Umbilical cord (tissue), 2 donors: ENCODE results near the gene HAO1. TPM values are rescaled to one million over a fixed set of nuclear protein-coding genes. Genes with fewer than 3 reads are reported as not detected.
"Not testable (repeated sequence)": the region's sequence is repeated elsewhere in the genome, so short reads cannot be mapped to it uniquely, and the experiment has no call there.

Source experiments
- DNase-seq: peaks from one replicate; pipeline ENCODE4 v3.0.0-alpha.2; 2015; ENCODE audit warnings: low spot score
- total RNA-seq: library from RNA; depleted of rRNA; stranded (reverse); fragments of >200 nt; gene quantifications from one replicate; pipeline ENCODE4 v1.2.3, GENCODE V29; 2014; ENCODE audit warnings: low replicate concordance; ENCODE audit not compliant: insufficient read depth

Gene HAO1
- total RNA-seq: not detected

DNA sequence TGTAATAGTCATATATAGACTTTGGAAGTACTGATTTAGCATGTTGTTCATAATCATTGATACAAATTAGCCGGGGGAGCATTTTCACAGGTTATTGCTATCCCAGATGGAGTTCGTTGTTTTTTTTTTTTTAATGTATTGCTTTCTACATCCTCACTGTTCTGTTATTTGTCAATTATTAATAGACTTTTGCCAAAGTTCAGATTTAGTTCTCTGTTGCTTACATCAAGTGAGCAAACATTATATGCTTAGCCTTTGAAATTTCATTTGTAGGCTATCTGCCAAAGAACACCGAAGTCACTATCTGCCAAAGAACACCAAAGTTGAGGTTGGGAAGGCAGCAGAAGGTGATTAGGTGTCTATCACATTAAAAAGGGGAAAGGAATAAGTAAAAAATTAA, at the start of gene HAO1:
Gene HAO1 (minus strand): TSS at position 118 of the 400 bp plus-strand sequence. CDS start 36 bp downstream, at position 82.
- no peak for DNase-seq

DNA sequence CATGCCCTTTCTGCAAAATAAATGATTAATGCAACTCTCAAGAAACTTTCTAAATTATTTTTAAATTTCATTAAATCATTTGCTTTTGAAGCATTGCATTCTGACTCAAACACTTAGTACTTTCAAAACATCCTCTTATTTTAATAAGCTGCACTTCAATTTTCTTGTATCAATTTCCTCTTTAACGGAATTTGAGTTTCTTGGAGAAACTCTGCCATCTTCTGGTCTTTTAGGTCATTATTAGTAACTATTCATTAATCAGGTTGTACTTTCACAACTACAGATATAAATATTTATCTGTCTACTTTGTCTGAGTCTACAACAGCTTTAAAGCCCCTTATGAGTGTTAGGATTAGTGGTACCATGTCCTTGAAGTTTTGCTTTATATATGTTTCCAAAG, 49.1 kb upstream of the HAO1 start:
- no peak for DNase-seq

DNA sequence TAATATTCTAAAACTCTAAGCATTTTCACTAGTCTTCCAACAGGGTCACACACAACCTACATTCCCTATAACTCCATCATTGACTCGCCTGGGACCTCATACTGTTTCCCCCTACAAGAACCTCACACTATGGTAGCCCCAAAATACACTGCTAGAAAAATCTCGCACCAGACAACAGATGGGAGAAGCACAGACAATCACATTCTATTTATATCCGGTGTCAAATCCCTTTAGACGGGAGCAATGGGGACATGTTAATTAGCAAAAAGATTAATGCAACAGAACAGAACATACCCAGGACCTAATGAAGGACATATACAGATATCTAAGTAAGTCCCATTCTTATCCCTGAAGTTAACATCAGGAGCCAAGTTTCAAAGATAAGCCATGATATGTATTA, 45.7 kb upstream of the HAO1 start:
- no peak for DNase-seq

DNA sequence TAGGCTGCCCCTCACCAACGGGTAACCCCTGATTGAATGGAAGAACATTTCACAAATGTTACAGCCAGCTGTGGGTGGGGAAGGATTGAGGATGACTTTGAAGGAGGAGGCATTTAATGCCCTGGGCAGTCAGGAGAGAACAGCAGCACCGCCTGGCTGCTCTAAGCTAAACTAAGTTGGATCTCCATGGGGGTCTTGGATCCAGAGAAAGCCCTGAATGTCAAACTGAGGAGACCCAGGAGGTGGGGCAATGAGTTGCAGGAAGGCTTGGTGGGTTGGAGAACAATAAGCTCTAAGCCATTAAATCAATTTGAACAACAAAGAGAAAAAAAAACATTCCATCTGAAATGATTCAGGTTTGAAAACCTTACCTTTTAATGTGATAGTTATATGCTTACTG, 43.9 kb upstream of the HAO1 start:
- no peak for DNase-seq

DNA sequence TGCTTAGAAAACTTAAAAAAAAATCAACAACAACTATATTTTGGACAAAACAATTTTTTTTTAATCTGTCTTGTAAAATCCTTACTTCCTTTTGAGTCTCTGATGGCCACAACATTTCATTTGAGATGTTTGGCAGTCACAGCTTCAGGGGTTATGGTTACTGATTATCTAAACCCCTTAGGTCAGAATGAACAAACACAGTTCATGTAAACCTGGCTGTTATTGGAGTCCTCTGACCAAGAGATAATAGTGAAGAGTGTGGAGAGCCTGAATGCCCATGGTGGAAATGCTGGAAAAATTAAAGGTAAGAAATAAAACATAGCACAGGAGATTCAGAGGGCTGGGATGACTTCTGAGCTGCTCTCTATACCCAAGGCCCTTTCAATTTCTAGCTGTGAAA, 41.1 kb upstream of the HAO1 start:
- DNase-seq: no peak

DNA sequence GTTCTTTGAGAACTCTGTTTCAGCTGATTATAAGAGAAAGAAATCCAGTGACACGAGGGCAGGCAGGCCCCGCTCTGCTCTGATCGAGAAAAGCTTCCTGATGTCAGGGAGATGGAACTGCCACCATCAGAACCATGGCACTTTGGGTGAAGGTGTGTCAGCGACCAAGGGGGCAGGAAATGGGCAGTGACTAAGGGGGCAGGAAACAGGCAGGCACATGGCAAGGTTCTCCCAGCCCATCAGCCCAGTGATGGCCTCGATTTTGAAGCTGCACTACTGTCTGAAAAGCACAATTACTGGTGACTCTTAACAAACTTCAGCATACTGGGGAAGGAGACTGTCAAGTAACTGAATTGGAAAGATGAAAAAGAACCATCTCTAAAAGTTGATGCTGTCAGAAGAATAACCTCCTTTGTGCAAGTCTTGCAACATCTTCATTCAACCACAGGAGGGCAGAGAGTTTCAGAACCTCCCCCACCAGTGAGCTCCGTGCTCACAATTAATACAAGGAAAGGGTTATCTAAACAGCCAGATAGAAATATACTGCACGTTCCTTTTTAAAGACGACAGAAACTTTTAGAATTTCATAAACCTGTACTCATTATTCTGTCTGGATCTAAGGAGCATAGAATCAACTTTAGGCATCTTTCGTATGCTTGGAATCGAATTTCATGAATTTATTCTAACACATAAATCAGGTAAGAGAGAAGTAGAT, 40.2 kb upstream of the HAO1 start:
- no peak for DNase-seq

DNA sequence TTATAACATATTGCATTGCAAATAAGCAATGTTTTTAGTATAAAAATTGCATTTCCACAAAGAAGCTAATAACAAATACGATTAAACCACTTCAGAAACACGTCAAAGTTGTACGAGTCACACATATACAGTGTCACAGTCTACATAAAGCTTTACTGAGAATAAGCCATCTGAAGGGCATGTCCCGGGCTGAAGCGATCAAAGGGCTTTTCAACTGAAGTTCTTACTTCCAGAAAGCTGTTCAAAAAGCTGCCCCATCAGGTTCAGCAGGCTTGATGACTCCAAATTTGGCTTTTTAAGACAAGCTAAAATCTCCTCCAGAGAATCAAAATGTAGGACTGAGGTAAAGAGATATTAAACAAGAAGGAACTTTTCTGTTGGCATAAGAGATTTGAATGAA, 37.5 kb upstream of the HAO1 start:
- no peak for DNase-seq

DNA sequence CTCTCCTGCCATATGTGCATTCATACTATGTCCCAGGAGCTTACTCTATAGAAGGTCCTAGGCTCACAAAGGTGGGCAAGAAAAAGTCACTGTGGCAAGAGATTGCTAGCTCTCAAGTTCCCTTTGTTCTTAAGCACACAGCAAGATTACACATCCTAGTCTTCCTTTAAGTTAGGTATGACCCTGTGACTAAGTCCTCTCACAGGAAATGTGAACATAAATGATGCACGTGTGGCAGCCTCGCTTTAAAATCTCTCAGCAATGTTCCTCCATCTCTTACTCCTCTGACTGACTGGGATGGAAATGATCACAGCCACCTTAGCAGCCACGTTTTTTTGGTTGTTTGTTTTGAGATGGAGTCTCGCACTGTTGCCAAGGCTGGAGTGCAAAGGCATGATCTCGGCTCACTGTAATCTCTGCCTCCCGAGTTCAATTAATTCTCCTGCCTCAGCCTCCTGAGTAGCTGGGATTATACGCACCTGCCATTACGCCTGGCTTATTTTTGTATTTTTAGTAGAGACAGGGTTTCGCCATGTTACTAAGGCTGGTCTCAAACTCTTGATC, 35.7 kb upstream of the HAO1 start:
- no peak for DNase-seq

DNA sequence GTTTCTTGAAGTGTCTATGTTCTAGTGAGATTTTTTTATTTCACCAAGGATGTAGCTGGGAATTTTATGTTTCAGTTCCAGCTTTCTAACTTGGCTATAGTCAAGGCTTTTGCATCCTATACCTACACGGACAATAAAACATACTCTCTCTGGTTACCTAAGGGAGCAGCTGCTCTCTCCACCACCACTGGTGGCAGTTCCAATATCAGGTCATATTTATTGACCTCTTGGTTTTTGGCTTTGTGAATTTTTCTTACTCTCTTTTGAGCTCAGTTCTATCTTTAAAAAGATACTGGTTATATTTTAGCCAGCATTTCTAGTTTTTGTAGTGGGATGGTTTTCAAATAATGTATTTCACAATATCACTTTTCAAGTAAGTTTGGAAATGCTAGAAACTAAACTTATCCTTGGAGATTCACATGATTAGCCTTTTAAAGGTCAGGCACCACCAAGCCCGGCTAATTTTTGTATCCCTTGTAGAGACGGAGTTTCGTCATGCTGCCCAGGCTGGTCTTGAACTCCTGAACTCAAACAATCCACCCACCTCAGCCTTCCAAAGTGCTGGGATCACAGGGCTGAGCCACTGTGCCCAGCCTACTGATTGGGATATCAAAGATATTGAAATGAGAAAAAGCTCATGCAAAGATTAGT, 34.7 kb upstream of the HAO1 start:
- no peak for DNase-seq

DNA sequence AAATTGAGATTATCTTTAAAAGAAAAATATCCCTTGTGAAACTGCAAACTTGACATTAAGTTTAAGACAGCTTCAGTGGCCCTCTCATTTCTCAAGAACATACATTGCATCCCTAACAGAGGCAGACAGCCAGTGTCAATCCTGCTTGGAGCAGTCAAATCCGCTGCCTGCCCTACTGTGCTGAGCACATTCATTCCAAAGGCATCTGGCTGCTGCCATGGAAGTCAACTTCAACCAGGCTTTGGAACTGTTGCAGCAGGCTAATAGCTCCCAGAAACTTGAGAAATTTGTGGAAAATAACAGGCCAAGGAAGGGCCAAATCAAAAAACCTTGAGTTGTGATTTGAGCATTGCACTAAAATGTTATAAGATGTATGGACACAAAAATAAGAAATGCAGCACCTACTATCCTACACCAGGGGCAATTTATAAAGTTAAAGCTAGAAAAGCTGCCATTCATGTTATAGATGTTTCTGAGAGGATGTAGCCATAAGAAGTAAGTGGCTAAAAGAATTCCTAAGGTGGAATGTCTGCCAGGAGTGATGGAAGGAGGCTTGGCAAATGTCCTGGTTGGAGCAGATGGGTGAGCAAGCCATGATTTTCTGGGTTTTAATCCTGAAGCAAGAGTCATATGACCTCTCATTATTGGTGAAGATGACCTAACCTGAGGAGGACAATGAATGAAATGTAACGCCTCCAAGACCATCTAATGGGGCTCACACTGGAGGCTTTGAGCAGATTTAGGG, 31.4 kb upstream of the HAO1 start:
- DNase-seq: no peak

DNA sequence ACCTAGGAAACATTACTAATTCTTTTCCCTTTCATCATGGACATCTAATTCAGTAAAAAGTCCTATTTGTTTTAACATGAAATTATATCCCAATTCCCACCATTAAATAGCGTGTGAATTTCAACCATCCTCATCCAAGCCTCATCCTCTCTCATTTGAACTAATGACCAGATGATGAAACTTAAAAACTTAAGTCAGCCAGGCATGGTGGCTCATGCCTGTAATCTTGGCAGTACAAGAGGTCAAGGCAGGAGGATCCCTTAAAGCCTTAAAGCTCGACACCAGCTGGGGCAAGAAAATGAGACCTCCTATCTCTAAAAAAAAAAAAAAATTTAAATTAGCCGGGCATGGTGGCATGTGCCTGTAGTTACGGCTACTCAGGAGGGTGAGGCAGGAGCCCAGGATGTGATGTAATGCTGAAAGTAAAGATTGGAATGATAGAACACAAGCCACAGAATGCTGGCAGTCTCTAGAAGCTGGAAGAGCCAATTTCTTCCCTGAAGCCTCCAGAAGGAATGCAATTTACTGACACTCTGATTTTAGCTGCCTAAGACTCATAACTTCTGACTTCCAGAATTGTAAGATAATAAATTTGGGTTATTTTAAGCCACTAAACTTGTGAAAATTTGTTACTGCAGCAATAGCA, 27.1 kb upstream of the HAO1 start:
- no peak for DNase-seq

DNA sequence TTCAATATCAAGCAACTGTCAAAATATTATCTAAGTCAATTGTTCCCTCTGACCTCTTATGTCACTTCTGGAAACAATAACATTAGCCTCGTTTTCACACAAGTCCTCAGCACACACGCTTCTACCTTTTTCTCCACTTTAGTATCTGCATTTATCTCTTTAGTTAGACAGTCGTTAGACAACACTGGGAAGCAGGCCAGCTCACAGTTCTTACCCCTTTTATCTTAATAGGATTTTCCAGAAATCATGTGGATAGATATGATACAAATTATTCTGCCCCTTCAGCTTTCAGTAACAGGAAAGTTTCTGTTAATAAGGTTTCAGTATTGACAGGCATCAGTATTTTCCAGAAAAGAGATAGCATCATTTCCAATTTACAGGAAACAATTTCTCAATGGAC, 25.9 kb upstream of the HAO1 start:
- no peak for DNase-seq

DNA sequence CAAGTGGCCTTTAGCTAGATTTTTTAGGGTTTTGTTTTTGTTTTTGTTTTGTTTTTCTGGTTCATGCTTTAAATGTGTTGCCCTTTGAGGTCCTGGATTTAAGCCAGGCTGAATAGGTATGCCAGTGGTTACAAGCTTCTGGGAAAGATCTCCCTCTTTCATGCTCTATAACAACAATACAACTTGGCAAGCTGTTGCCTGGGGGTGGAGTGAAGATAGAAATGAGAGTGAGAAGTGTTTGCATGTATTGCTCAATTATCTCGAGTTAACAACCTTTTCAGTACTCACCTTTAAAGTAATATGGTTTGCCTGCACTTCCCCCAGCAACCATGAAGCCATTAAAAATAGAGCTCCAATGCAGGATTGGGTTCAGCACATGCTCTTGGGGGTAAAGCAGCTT, 19.2 kb upstream of the HAO1 start:
- no peak for DNase-seq

DNA sequence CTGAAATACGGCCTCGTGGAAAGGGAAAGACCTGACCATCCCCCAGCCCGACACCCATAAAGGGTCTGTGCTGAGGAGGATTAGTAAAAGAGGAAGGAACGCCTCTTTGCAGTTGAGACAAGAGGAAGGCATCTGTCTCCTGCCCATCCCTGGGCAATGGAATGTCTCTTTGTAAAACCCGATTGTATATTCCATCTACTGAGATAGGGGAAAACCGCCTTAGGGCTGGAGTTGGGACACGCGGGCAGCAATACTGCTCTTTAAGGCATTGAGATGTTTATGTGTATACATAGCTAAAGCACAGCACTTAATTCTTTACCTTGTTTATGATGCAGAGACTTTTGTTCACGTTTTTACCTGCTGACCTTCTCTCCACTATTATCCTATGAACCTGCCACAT, 16.3 kb upstream of the HAO1 start:
- not testable (repeated sequence) for DNase-seq

DNA sequence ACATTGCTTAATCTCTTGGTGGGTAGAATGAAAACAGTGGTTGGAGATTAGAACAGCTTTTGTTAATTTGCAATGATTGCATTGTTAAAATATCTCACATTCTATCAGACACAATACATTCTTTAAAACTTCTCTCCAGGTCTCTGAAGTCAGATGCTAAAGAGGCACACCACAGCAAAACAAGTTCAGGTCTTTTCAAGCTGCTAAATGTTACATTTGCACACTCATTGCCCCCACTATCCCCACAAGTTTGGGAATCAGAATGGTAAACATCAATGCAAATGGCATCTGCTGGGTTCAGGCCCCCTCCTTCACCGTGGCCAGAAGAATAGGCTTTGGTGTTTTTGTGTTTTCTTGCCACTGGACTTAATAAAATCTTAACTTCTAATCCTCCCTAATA, 10.1 kb upstream of the HAO1 start:
- DNase-seq: no peak

DNA sequence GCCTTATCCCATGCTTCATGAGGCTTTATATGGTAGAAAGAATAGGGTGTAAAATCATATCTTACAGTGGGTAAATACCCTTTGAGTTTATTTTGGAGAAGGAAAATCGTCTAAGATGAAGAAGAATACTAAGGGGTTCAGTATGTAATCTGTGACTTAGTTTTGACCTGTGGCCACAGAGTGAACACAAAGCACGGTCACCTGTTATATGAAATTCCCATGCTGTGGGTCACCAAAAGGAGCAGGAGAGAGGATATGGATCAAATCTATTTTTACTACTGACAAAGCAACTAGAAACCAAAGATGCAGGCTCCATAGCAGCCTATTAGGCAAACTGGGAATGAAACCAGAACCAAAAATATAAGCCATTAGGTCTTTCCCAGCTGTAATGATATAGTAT, 3.6 kb upstream of the HAO1 start:
- no peak for DNase-seq

DNA sequence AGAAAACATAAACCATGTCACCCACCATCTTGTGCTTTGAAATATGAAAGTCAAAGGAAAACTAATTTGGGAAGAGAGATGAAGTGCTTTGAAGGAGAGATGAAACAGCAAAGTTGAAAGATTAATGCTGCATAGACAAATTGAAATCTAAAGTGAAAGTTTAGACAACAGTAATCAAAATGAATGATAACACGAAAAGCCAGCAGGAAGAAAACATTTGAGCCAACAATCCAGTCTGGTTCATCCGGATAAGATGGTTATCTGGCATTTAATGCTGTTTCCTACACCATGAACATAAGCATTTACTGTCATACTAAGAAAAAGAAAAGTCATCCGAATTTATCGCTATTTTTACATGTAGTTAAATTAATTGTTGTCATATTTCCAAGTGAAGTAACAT, 595 bp downstream of the HAO1 start:
- no peak for DNase-seq

DNA sequence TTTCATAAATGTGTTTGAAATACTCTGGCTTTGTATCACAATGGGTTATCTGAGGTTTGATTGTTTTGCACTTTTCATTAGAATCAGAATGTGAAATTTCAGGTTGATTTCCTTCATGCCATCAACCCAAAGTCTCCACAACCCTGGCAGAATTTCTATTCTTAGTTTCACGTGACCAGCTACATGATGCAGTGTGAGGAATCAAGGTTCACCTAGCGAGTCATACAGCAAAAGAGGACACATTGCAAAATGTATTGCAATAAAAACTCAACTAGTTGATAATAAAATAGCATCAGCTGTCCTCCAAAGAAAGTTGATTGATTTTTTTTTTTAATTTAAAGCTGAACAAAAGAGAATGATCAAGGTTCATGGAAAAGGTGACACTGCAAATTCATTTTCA, 2.2 kb downstream of the HAO1 start:
- no peak for DNase-seq

DNA sequence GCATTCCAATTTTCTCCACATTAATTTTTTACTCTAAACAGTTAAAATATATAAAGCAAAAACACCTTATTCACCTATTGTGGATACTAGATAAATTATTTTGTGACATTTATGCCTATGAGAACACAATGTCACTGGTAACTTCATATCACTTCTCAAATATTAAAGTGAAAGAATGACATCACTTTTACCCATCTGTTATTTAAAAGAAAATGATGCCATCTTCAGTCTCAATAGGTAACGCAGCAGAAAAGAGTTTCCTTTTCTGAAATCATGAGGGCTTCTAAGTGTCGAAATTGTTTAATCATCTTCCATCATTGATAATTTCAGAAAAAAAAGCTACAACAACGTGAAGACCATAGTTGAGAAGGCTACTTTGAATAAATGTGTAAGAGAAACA, 2.9 kb downstream of the HAO1 start:
- DNase-seq: no peak

DNA sequence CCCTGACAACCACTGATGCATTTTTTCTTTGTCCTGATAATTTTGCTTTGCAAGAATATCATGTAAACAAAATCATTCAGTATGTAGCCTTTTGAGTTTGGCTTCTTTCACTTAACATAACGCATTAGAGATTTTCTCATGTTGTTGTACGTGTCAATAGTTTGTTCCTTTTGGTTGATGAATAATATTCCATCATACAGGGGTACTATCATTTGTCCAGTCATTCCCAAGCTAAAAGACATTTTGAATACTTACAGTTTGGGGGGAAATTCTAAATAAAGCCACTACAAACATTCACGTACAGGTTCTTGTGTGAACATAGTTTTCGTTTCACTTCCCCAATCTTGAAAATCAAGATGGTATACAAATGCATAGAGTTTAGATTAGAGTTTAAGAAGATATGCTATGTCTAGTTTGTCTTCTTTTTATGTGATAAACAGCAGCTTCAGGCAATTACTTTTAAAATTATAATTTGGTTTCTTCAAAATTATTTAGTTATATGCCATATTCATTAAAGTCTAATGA, 5.2 kb downstream of the HAO1 start:
- no peak for DNase-seq

DNA sequence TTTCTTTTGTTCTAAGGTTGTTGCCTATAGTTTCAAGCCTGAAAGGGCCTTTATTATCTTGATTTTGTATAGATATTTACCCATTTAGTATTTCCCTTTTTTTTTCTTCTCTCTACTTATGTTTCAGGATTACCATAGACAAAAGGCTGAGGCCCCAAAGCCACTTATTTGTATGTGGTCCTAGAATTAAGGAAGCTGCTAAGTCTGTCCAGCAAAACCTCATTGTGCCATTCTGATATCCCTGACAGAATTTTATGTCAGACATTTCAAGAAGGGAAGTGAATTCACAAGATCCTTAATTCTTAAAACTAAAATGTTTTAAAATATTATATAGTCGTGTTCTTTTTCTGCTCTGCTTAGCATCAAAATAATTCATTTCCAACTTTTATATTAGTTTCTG, 6.9 kb downstream of the HAO1 start:
- DNase-seq: no peak

DNA sequence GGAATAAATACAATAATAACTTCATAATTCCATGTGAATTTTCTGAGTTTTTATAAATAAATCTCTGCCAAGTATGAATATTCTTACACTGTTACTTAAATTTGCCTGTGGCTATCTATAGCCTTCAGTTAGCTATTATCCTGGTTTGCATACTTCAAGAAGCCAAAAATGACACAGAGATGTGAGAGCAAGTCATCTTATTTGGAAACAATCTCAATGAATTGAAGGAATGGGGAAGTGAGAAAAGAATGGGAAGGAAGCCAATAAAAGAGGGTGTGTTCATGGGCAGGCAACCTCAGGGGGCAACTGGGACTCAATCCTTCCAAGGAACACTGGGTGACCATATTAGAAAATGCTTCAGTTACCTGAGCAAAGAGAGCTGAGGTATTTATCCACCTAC, 9.9 kb downstream of the HAO1 start:
- DNase-seq: no peak
